NCI-H526 treated with DMSO at 0.1 percent for 48 hours (cell line): Measurements from ENCODE around the gene SGF29.
A peak's percentile ranks its signal among the peaks of the same experiment; 100 is the strongest.
"Not testable (repeated sequence)": the region's sequence is repeated elsewhere in the genome, so short reads cannot be mapped to it uniquely, and the experiment has no call there.

ENCODE experiments used
- DNase-seq: peaks from one replicate; lab custom pipeline; 2025; lab: John Stamatoyannopoulos, UW

Gene SGF29

DNA sequence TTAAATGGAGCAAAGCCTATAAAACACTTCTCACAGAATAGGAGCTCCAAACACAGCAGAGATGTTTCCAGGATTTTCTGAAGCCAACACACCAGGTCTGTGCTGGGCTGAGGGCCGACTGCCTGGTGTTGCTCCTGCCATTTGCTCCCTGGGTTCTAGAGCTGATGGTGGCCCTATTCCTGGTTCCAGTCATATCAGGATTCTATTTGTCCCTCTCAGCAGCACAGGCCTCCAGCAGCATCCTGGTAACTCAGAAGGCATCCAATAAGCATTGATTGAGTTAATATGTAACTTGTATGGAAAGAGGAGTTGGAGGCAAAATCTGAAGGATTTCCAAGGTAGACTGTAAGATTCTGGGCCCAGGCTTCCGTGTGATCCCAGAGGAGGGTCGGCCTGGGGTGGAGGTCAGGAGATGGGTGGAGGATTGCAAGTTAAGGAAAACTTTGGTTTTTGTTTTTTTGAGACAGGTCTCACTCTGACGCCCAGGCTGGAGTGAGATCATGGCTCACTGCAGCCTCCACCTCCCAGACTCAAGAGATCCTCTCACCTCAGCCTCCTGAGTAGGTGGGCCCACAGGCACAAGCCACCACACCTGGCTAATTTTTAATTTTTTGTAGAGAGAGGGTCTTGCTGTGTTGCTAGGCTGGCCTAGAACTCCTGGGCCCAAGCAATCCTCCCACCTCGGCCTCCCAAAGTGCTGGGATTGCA, 20.6 kb upstream of the SGF29 start:
- no peak for DNase-seq

DNA sequence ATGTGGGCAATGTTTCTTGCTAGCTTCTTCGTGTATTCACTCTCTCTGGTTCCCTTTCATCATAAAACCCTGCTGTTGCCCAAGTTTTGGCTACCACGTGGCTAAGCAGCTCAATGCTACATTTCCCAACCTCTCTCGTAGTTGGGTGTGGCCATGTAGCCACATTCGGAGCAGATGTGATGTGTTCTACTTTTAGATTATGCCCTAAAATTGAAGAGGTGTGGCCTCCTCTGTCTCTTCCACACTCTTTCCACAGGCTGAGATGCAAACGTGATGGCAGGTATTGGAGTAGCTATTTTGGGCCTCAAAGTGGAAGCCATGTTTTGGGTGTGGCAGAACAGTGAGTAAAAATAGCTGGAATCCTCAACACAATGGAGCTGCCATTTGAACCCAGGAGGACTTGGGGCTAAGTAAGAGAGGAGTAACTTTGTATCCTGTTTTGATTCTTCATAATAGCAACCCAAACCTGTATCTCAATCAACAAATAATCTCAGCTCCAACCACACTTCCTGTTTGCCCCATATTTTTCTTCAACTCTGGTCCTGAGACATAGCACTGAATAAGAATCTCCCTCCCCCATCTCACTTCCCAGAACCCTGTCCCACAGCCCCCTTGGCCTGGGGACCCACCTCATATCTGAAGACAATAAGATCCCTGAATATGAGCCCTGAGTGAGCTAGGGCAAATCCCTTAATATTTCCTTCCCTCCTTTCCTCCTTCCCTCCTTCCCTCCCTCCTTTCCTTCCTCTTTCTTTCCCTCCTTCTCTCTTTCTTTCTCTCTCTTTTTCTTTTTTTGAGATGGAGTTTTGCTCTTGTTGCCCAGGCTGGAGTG, 19.0 kb upstream of the SGF29 start:
- DNase-seq, result no peak

DNA sequence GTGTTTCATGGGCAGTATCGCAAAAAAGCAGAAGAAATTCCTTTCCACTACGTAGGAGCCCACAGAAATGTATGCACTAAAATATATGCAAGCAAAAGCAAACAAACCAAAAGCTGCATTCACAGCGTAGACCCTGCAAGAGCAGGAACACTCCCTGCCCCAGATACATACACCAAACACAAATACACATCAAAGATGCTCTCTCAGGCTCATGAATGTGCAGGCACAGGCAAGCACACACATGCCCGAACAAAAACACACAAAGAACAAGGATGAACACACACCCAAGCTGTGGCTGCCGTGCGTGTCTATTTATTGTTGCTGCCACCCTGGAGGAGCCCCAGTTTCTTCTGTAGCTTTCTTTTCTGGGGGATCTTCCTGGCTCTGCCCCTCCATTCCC, 16.6 kb upstream of the SGF29 start:
- peak; percentile 38 for DNase-seq

DNA sequence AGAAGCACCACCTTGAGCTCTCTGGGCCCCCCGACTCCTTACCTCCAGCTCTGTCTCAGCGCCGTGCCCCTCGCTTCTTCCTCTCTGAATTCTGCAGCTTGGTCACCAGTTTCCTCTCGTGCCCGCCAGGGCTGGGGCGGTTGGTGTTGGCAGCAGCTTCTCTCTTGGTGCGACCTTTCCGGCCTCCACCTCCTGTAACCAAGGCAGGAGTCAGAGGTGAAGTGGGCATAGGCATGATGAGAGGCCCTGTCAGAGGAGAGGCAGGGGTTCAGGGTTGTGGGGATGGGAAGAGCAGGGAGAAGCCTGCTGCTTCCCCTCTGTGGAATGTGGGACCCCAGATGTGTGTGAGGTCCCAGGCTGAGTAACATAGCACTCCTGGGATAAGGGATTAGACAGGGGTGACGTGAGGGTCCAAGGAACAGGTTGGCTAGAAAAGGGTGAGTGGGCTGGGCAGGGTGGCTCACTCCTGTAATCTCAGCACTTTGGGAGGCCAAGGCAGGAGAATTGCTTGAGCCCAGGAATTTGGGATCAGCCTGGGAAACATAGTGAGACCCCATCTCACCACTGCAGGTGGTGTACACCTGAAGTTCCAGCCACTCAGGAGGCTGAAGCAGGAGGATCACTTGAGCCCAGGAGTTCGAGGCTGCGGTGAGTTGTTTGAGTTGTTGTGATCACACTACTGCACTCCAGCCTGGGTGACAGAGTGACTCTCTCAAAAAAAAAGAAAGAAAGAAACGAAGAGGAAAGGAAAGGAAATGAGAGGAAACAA, 15.6 kb upstream of the SGF29 start:
- no peak for DNase-seq

DNA sequence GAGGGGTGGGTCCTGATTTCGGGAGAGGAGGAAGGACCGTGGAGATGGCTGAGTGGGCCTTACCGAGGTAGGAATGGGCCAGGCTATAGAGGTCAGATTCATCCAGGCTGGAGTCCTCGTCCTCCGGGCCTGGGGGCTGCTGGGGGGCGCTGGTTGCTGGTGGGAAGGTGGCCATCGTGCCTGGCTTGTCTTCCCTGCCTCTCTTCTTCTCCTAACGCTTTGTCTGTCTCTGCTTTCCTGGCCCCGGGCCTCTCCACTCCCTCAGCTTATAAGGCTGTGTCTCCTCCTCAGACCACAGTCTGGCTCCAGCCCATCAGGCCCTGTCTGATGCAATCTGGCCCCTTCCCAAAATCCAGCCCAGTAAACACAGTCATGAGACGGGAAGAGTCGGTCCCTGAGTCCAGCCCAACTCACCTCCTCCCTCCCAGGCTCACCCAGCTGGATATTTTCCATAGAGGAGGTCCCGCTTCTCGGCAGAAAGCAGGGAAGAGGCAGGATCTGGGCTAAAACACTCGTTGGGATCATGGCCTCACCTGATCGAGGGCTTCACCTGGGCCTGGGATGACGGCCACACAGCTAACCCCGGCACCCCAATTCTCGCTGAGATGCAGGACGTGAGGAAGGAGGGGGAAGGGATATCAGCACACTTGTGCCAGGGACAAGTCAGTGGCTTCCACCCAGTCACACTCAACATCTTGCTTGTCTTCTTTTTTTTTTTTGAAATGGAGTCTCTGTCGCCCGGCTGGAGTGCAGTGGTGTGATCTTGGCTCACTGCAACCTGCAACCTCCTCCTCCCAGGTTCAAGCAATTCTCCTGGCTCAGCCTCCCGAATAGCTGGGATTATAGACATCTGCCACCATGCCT, 14.8 kb upstream of the SGF29 start, which contains the start of gene NUPR1:
TSS of gene NUPR1 (minus strand) at position 242 of the 864 bp plus-strand sequence. CDS start at position 175, 67 bp downstream.
- no peak for DNase-seq

DNA sequence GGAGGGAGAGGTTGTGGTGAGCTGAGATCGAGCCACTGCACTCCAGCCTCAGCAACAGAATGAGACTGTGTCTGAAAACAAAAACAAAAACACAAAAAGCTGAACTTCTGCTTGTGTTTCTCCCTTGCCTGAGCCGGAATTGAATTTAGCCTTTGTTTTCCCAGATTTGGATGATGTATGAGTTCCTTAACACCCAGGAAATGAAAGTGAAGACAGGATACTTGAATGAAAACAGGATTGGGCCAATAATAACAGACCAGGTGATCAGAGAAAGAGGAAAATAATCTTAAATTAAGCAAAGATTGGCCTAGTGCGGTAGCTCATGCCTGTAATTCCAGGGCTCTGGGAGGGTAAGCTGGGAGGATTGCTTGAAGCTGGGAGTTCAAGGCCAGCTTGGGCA, 13.4 kb upstream of the SGF29 start:
- no peak for DNase-seq

DNA sequence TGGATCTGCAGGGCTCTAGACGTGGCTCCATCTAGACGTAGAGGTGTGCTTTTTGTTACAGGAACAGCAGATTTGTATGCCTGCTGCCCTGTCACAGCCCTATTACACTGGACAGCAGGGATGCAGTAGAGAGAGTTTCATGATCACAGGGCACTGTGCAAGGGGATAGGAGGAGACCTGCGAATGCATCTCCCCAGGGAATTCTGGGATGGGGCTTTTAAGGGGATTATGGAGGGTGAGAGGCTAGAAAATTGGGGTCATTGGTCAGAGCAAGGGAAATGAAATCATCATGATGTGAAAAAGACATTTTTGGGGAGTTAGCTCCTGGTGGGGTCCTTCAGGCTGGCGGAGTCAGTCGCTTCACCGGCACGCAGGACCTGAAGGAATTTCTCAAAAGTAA, 11.1 kb upstream of the SGF29 start:
- DNase-seq, result no peak

DNA sequence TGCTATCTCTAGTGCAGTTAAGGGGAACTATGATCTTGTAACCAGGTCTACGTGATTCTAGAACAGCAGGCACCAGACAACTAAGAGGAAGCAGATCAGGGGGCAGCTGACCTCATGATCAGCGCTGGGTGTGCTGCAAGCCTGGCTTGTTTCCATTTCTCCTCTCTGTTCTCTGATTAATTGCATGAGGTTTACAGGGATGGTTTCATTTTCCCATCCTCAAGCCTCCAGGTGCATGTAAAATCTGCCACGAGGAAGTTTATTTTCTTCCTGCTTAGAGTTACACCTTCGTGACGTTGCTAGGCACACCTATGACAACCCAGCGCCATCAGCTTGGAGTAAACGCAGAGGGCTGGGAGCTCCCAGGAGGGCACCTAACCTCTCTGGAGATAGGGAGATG, 10.6 kb upstream of the SGF29 start:
- DNase-seq, result no peak

DNA sequence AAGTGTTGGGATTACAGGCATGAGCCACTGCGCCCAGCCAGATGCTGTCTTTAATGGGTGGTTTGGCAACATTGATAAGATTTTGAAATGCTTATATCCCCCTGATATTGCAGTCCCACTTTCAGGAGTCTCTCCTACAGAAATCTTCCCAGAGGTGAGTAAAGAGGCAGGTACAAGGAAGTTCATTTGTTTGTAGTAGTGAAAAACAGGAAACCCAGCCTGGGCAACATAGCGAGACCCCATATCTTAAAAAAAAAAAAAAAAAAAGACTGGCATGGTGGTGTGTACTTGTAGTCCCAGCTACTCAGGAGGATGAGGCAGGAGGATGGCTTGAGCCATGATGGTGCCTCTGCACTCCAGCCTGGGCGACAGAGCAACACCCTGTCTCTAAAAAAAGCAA, 8.7 kb upstream of the SGF29 start:
- DNase-seq, result no peak

DNA sequence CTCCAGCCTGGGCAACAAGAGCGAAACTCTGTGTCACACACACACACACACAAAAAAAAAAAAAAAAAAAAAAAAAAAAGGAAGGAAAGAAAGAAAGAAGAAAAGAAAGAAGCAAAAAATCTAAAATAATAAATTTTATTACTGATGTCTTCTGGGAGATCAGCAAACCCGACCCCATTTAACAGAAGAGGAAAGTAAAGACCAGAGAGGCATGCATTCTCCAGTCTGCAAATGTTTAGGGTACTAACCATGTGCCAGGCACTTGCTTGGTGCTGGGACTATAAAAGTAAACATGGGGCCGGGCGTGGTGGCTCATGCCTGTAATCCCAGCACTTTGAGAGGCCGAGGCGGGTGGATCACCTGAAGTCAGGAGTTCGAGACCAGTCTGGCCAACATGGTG, 7.8 kb upstream of the SGF29 start:
- not testable (repeated sequence) for DNase-seq

DNA sequence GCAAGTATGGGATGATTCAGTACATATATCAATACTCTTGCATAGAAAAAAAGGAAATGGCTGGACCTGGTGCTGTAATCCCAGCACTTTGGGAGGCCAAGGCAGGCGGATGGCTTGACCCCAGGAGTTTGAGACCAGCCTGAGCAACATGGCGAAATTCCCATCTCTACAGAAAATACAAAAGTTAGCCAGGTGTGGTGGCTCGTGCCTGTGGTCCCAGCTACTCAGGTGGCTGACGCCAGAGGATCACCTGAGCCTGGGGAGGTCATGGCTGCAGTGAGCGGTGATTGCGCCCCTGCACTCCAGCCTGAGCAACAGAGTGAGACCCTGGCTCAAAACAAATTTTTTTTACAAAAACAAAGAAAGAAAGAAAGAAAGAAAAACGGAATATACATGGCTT, 7.1 kb upstream of the SGF29 start:
- no peak for DNase-seq

DNA sequence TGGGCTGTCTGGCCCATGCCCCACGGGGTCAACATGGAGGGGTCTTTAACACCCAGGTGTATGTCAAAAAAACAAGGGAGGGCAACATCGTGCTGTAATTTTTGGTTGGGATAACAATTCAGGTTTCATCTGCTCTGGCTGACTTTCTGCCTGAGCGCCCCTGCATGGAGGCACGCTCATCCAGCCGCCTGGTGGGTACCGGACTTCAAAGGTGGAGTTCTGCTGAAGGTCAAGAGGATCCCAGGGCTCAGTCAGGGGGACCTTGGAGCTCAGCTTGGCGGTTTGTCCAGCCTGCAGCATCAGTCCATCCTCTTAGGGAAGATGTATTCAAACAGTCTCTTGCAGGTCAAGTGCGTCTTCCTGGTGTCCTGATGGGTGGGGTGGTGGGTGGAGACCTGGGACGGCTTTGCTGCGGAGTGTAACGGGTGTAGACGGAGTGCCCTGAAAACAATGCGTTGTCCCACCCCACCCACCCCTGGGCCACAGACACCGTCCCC, 5.4 kb upstream of the SGF29 start:
- no peak for DNase-seq

DNA sequence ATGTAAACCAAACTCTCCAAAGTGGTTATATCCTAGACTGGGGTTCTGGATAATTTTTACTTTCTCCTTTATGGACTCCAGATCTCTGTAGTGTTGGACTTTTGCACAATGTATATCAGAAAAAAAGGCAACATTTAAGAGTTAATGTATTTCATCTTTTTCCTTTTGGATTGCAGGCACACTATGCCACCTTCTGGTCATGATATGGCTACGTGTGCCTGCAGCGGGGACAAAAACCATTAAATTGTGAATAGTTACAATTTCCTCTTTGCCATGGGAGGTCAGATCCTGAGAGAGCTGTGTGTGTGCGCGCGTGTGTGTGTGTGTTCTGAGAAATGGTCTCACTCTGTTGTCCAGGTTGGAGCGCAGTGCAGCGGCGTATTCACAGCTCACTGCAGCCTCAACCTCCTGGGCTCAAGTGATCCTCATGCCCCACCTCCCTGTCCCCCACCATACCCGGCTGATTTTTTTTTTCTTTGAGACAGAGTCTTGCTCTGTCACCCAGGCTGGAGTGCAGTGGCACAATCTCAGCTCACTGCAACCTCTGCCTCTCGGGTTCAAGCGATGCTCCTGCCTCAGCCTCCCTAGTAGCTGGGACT, 4.3 kb upstream of the SGF29 start:
- DNase-seq, result peak; percentile 27

DNA sequence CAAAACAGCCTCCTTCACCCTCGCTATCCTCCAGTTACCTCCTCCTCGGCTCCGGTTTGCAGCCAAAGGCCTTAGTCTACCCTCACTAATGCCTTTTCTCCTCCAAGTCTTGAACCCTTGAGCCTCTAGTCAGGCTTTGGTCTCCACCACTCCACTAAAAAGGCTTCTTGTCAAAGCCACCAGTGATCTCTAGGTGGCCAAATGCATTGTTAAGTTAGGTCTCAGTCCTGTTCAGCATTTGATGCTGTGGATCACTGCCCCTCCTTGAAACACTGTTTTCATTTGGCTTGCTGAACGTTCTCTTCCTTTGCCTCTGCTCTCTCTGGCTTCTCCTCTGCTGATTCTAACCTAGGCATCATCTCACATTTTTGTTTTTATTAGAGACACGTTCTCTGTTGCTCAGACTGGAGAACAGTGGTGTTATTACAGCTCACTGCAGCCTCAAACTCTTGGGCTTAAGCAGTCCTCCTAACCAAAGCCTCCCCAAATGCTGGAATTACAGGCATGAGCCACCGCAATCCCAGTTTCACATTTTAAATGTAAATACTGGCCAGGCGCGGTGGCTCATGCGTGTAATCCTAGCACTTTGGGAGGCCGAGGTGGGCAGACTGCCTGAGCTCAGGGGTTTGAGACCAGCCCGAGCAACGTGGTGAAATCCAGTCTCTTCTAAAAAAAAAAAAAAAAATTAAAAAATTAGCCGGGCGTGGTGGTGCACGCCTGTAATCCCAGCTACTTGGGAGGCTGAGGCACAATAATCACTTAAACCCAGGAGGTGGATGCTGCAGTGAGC, 1.1 kb downstream of the SGF29 start:
- no peak for DNase-seq

DNA sequence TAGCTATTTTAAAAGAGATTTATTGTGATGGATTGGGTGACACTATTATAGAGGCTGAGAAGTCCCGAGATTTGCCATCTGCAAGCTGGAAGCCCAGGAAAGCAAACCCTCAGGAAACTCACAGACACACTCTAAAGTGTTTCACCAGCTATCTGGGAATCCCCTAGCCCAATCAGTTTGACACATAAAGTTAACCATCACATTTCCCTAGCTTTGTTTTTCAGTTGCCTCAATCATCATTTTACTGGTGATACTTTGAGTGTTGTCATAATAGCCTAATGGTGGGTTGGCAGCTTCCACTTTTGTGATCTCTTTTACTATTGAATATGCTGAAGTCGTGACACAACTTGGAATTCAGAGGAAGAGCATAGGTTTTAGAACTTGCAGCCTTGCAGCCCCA, 1.8 kb downstream of the SGF29 start:
- DNase-seq, result no peak

DNA sequence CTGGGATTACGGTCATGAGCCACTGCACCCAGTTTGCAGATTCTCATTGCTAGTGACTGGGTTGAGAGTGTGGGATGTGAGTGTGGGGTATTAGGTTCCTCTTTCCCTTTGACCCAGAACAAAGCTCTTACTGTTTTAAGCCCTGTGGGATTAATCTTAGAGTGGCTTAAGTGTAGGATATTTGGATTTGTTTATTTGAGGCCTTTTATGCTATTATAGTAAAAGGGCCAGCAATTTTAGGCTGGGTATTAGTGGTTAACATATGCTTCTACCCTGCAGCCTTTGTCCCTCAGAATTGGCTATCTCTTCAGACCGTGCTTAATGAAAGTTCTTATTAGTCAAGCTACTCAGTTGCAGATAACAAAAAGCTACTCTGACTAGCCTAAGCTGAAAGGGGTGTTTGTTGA, 3.2 kb downstream of the SGF29 start:
- DNase-seq, result no peak

DNA sequence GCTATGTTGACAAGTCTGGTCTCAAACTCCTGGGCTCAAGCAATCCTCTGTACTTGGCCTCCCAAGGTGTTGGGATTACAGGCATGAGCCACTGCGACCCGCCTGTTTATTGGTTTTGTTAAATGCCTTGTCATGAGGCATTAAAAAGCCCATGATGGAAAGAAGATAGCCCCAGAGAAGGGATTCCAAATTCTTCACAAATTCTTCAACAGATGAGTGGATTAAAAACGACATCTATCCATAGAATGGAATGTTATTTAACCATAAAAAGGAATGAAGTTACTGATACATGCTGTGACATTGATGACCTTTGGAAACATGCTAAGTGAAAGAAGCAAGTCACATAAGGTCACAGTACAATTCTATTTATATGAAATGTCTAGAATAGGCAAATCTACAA, 4.7 kb downstream of the SGF29 start:
- DNase-seq, result no peak

DNA sequence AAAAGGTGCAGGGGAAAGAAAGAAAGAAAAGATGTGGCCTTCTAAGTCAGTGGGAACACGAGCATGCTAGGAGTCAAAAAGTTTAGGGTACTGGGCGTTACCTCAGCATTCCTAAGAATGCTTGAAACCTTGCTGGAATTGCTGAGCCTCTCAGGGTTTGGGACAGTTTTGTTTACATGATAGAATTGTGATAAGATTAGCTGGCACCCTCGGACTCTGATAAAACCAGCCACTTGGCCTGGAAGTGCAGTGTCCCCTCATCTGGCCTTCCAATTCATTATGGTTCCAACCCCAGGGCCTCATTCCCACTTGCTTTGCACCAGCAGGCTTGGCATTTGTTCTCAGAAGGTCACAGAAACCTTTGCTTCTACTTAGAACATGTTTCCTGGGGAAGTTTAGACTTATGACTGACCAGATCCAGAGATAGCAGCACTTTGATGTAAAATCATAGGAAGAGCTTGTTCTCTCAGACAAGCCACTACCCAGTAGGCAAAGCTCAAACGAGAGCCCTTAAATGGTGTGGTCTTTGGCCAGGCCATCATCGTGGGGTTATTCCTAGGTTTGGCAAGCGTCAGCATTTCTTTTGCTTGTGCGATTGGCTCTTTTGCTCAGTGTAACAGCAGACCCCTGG, 8.0 kb downstream of the SGF29 start:
- no peak for DNase-seq

DNA sequence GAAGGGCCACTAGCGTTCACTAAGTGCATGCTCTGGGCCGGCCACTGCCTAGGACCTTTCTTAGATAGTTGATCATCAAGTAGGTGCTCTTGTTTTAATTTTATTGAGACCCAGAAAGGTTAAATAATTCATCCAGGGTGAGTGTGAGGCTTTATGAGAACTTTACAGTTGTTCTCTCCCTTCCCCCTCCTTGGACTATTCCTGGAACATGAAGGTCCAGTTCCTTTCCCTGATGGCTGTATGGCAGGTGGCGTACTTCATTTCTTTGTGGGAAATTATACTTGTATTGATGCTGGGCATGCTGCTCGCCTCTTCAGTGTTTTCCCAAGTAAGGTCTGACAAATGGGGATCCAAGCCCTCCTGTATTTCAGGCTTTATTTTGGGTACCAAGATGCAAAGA, 8.5 kb downstream of the SGF29 start:
- DNase-seq, result no peak

DNA sequence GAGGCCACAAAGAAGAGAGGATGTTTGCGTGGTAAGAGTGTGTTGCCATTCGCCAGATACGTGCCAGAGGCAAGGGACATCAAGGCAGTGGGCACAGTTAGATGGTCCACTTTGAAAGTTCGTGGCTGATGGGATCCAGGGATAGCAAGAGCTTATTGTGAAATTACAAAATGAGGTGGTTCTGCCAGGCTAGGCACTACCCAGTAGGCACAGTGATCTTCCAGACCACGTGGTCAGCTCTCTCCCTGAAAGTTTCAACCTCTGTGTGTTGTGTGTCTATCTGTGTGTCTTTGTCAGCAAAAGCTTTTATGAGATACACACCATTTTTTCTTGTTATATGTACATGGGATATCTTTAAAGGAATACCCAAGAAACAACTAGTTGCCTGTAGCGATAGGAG, 9.5 kb downstream of the SGF29 start:
- no peak for DNase-seq
